ENCODE data around the gene ZNF486.

ZNF486 gene

DNA sequence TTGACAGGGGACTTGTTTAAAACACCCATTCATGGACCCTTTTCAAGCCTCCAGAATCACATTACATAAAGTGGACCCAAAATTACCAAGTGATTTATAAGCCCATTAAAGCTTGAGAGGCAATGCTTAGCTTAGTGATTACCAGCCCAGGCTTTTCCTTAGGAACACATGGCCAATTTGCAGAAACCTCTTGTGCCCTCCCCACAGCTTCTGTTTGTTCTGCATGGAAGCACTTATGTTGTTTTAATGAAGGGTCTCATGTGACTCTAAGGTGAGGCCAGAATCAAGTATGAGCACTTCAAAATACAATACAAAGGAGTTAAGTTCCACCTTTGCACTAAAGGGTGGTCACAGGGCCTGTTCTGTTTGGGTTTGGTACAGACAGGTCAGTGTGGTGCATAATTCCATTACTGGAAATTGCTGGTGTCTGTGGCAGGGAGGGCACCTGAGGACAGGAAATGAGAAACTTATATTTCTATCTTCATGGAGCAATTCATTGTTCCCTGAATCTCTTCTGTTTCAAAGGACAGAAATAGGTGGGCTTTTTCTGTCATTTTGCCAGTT lies 15.3 kb downstream of the ZNF486 start:
- no peaks in the 10 kb centered on the region for H3K27me3 ChIP-seq (ENCODE audit: low read length)
- H3K27ac ChIP-seq (ENCODE audit: low read depth, low read length) = no peak overlapping the region
- no peak overlapping the region for H2AFZ ChIP-seq (ENCODE audit: low read depth, low read length, severe bottlenecking)
- H3K4me3 ChIP-seq (ENCODE audit: insufficient read depth, low read length, poor library complexity, severe bottlenecking) = no peak overlapping the region
- H3K9me2 ChIP-seq (replicated peaks; ENCODE audit: insufficient read depth, low read length) = no peaks in the 10 kb centered on the region
- no peak overlapping the region for H3K4me2 ChIP-seq (ENCODE audit: low read depth, low read length, poor library complexity, severe bottlenecking)
- peaks cover 8% of the 10 kb centered on the region; the same call in 1 of the 2 replicates for H3K36me3 ChIP-seq (ENCODE audit: low read length)
- H3K9ac ChIP-seq (ENCODE audit: low read length) = no peak overlapping the region
- peaks cover 19% of the 10 kb centered on the region; the same call in 1 of the 2 replicates for H3F3A ChIP-seq (ENCODE audit: insufficient read depth)
- H3K9me3 ChIP-seq (ENCODE audit: insufficient read depth, low read length) = no peaks in the 10 kb centered on the region
- peaks cover 45% of the 10 kb centered on the region for H3K79me2 ChIP-seq (ENCODE audit: insufficient read depth, low read length)
- TF ChIP-seq, protein P1, sequence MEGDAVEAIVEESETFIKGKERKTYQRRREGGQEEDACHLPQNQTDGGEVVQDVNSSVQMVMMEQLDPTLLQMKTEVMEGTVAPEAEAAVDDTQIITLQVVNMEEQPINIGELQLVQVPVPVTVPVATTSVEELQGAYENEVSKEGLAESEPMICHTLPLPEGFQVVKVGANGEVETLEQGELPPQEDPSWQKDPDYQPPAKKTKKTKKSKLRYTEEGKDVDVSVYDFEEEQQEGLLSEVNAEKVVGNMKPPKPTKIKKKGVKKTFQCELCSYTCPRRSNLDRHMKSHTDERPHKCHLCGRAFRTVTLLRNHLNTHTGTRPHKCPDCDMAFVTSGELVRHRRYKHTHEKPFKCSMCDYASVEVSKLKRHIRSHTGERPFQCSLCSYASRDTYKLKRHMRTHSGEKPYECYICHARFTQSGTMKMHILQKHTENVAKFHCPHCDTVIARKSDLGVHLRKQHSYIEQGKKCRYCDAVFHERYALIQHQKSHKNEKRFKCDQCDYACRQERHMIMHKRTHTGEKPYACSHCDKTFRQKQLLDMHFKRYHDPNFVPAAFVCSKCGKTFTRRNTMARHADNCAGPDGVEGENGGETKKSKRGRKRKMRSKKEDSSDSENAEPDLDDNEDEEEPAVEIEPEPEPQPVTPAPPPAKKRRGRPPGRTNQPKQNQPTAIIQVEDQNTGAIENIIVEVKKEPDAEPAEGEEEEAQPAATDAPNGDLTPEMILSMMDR (IDR thresholded peaks at IDR 0.05; ENCODE audit: insufficient read depth, low read length, poor library complexity, severe bottlenecking) = no peak
- no peak for TF ChIP-seq EZH2phosphoT487 (conservative IDR thresholded peaks at IDR 0.05; ENCODE audit: low read length)
- H4K20me1 ChIP-seq (ENCODE audit: low read depth, low read length) = no peaks in the 10 kb centered on the region

GRCh38 chr19:20186174-20186573 lies 19.2 kb downstream of the ZNF486 start:
- Histone ChIP-seq H3F3A (ENCODE audit: insufficient read depth) (peaks cover 13% of the 10 kb centered on the region; the same call in 1 of the 2 replicates), H3K27me3 (ENCODE audit: low read length) (no peaks in the 10 kb centered on the region), H3K4me2 (ENCODE audit: low read depth, low read length, poor library complexity, severe bottlenecking) (no peak overlapping the region), H3K36me3 (ENCODE audit: low read length) (peaks cover 43% of the 10 kb centered on the region), H2AFZ (ENCODE audit: low read depth, low read length, severe bottlenecking) (no peak overlapping the region), H4K20me1 (ENCODE audit: low read depth, low read length) (no peaks in the 10 kb centered on the region), H3K9ac (ENCODE audit: low read length) (no peak overlapping the region), H3K9me3 (ENCODE audit: insufficient read depth, low read length) (no peaks in the 10 kb centered on the region), H3K79me2 (ENCODE audit: insufficient read depth, low read length) (peaks cover 22% of the 10 kb centered on the region; the same call in 1 of the 2 replicates), H3K27ac (ENCODE audit: low read depth, low read length) (no peak overlapping the region), H3K9me2 (replicated peaks; ENCODE audit: insufficient read depth, low read length) (no peaks in the 10 kb centered on the region), H3K4me3 (ENCODE audit: insufficient read depth, low read length, poor library complexity, severe bottlenecking) (no peak overlapping the region)
- TF ChIP-seq, protein P1 (IDR thresholded peaks at IDR 0.05; ENCODE audit: insufficient read depth, low read length, poor library complexity, severe bottlenecking) = no peak
- TF ChIP-seq EZH2phosphoT487 (conservative IDR thresholded peaks at IDR 0.05; ENCODE audit: low read length) = no peak

GRCh38 chr19:20197747-20198146 lies 30.7 kb downstream of the ZNF486 start:
- Histone ChIP-seq H3K9ac (ENCODE audit: low read length) (no peak overlapping the region), H3K27ac (ENCODE audit: low read depth, low read length) (no peak overlapping the region), H3K9me2 (replicated peaks; ENCODE audit: insufficient read depth, low read length) (no peaks in the 10 kb centered on the region), H3F3A (ENCODE audit: insufficient read depth) (peaks cover 6% of the 10 kb centered on the region; the same call in 1 of the 2 replicates), H4K20me1 (ENCODE audit: low read depth, low read length) (no peaks in the 10 kb centered on the region), H3K27me3 (ENCODE audit: low read length) (no peaks in the 10 kb centered on the region), H3K9me3 (ENCODE audit: insufficient read depth, low read length) (peaks cover 35% of the 10 kb centered on the region; the same call in 1 of the 2 replicates), H3K4me3 (ENCODE audit: insufficient read depth, low read length, poor library complexity, severe bottlenecking) (no peak overlapping the region), H3K79me2 (ENCODE audit: insufficient read depth, low read length) (no peaks in the 10 kb centered on the region), H3K4me2 (ENCODE audit: low read depth, low read length, poor library complexity, severe bottlenecking) (no peak overlapping the region), H3K36me3 (ENCODE audit: low read length) (peaks cover 76% of the 10 kb centered on the region), H2AFZ (ENCODE audit: low read depth, low read length, severe bottlenecking) (no peak overlapping the region)
- TF ChIP-seq, protein P1 (IDR thresholded peaks at IDR 0.05; ENCODE audit: insufficient read depth, low read length, poor library complexity, severe bottlenecking) = no peak
- TF ChIP-seq EZH2phosphoT487 (conservative IDR thresholded peaks at IDR 0.05; ENCODE audit: low read length) = no peak

Data from SU-DHL-6 (cell line).